HepG2 (cell line): ENCODE data around the gene GRB2. TPM values are rescaled to one million over a fixed set of nuclear protein-coding genes. Genes with fewer than 3 reads are reported as not detected.

Experiments
- ATRX ChIP-seq: sonication (generic); formaldehyde crosslinking; IDR thresholded peaks from 2 replicates; pipeline ENCODE4 v1.4.0; 2020; ENCODE audit warnings: missing genetic modification reagents, borderline replicate concordance
- FLYWCH1 ChIP-seq: sonication (generic); formaldehyde crosslinking; IDR thresholded peaks from 2 replicates; pipeline ENCODE4 v1.8.1; 2023; ENCODE audit warnings: mild to moderate bottlenecking, missing genetic modification reagents
- KAT7 ChIP-seq: IDR thresholded peaks from 2 replicates; pipeline ENCODE4 v1.6.1; 2018; ENCODE audit warnings: borderline replicate concordance, missing compliant biosample characterization
- MAFF ChIP-seq: IDR thresholded peaks from 2 replicates; pipeline ENCODE4 v1.6.1; 2011; ENCODE audit warnings: low read depth, low read length, improper control_type of control experiment
- MEF2D ChIP-seq: sonication (generic); formaldehyde crosslinking; IDR thresholded peaks from 2 replicates; pipeline ENCODE4 v1.5.1; 2020; ENCODE audit warnings: mild to moderate bottlenecking, missing genetic modification reagents
- NKX3-1 ChIP-seq: sonication (generic); formaldehyde crosslinking; IDR thresholded peaks from 2 replicates; pipeline ENCODE4 v1.5.0; 2020; ENCODE audit warnings: missing genetic modification reagents
- NONO ChIP-seq, 2 experiments: fragments of 450-650 bp in 1 of 2; sonication (generic) in 1 of 2; formaldehyde crosslinking in 1 of 2; IDR thresholded peaks in 1 of 2; conservative IDR thresholded peaks in 1 of 2; 2 replicates each; pipeline versions ENCODE4 v1.6.1 to v1.8.0; 2017 to 2022; ENCODE audit warnings: mild to moderate bottlenecking in 1 of 2, missing genetic modification reagents in 1 of 2, moderate library complexity in 1 of 2
- PHF8 ChIP-seq: sonication (generic); formaldehyde crosslinking; IDR thresholded peaks from 2 replicates; pipeline ENCODE4 v1.5.0; 2020; ENCODE audit warnings: missing genetic modification reagents
- TAF1 ChIP-seq: sonication (generic); formaldehyde crosslinking; IDR thresholded peaks from 2 replicates; pipeline ENCODE4 v1.4.0; 2020; ENCODE audit warnings: missing genetic modification reagents
- TBX3 ChIP-seq: fragments of 450-650 bp; IDR thresholded peaks from 2 replicates; pipeline ENCODE4 v1.6.1; 2017; ENCODE audit warnings: antibody characterized with exemption, mild to moderate bottlenecking, inconsistent platforms, borderline replicate concordance
- TCF12 ChIP-seq, 2 experiments: fragments of 450-650 bp in 1 of 2; sonication (generic) in 1 of 2; formaldehyde crosslinking in 1 of 2; IDR thresholded peaks; 2 replicates each; pipeline versions ENCODE4 v1.6.1 to v1.8.0; 2017 to 2022; ENCODE audit warnings: antibody characterized with exemption in 1 of 2, mild to moderate bottlenecking in 1 of 2, missing genetic modification reagents in 1 of 2, moderate library complexity in 1 of 2
- THYN1 ChIP-seq: sonication (generic); formaldehyde crosslinking; IDR thresholded peaks from 2 replicates; pipeline ENCODE4 v1.8.1; 2023; ENCODE audit warnings: low read depth, mild to moderate bottlenecking, moderate library complexity, missing genetic modification reagents, borderline replicate concordance
- ZNF224 ChIP-seq: sonication (generic); formaldehyde crosslinking; IDR thresholded peaks from 2 replicates; pipeline ENCODE4 v1.5.0; 2020; ENCODE audit warnings: mild to moderate bottlenecking, missing genetic modification reagents
- ZNF282 ChIP-seq: fragments of 450-650 bp; IDR thresholded peaks from 2 replicates; pipeline ENCODE4 v1.6.1; 2018; ENCODE audit not compliant: partially characterized antibody
- polyA plus RNA-seq, 8 experiments: library from polyadenylated mRNA; depleted of rRNA in 3 of 8; stranded (reverse) in 7 of 8; unstranded in 1 of 8; fragments of >200 nt; fragmentation: Illumina TruSeq in 4 of 8; extraction: Trizol in 4 of 8; gene quantifications; 2 replicates each; pipeline versions ENCODE4 v1.2.1 to v1.2.3, GENCODE V29; 2011 to 2016; ENCODE audit warnings: low read depth in 4 of 8, missing spikeins in 1 of 8, mixed read lengths in 1 of 8; ENCODE audit not compliant: insufficient read depth in 1 of 8
- total RNA-seq, 5 experiments: library from RNA; depleted of rRNA; stranded (reverse); fragments of >200 nt; fragmentation: Illumina TruSeq; extraction: Trizol; gene quantifications; 2 replicates each; pipeline ENCODE4 v1.2.3, GENCODE V29; 2016; ENCODE audit warnings: low read depth in 1 of 5
- TF ChIP-seq, protein P1 (sequence below), 2 experiments: sonication (generic) in 1 of 2; formaldehyde crosslinking in 1 of 2; IDR thresholded peaks; 2 replicates each; pipeline versions ENCODE4 v1.4.0 to v1.6.1; 2016 to 2020; ENCODE audit warnings: borderline replicate concordance in 1 of 2, low read depth in 1 of 2, mild to moderate bottlenecking in 1 of 2, missing genetic modification reagents in 1 of 2
- TF ChIP-seq, protein P2 (sequence below): IDR thresholded peaks from 2 replicates; pipeline ENCODE4 v1.6.1; 2016; ENCODE audit warnings: missing biosample characterization, missing genetic modification reagents, low read depth
- TF ChIP-seq, protein P3 (sequence below), 2 experiments: sonication (generic) in 1 of 2; formaldehyde crosslinking in 1 of 2; IDR thresholded peaks; 2 replicates each; pipeline versions ENCODE4 v1.5.1 to v1.6.1; 2011 to 2020; ENCODE audit warnings: borderline replicate concordance in 1 of 2, low read depth in 1 of 2, low read length in 1 of 2, mild to moderate bottlenecking in 1 of 2, missing genetic modification reagents in 1 of 2, moderate library complexity in 1 of 2
- TF ChIP-seq, protein P4 (sequence below): sonication (generic); formaldehyde crosslinking; IDR thresholded peaks from 2 replicates; pipeline ENCODE4 v1.5.0; 2020; ENCODE audit warnings: missing genetic modification reagents, mild to moderate bottlenecking, borderline replicate concordance

GRB2 gene
- total and polyA plus RNA-seq, 2 of the 13 experiments (the other 11 are each of a cell fraction or from before 2014, with no cell fraction given), result 84.6 to 92.3 TPM

DNA sequence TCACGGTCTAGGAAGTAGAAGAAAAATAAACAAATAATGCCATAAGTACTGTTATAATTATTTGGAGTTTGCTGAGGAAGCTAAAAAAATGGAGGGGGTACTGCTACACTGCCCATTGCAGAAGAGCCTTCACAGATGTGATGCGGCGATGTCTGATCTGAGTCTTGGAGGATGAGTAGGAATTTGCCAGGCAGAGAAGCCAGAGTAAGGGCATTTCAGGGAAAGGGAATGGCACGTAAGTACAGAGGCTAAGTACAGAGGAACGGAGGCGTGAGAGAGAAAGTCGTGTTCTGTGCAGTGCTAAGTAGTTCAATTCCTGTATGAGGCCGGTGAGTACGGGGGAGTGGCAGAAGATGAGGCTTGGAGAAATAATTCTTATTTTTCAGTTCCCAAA lies 741 bp upstream of the GRB2 start (continued):
- TF ChIP-seq, protein P1, sequence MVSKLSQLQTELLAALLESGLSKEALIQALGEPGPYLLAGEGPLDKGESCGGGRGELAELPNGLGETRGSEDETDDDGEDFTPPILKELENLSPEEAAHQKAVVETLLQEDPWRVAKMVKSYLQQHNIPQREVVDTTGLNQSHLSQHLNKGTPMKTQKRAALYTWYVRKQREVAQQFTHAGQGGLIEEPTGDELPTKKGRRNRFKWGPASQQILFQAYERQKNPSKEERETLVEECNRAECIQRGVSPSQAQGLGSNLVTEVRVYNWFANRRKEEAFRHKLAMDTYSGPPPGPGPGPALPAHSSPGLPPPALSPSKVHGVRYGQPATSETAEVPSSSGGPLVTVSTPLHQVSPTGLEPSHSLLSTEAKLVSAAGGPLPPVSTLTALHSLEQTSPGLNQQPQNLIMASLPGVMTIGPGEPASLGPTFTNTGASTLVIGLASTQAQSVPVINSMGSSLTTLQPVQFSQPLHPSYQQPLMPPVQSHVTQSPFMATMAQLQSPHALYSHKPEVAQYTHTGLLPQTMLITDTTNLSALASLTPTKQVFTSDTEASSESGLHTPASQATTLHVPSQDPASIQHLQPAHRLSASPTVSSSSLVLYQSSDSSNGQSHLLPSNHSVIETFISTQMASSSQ (IDR thresholded peaks at IDR 0.05; ENCODE audit: low read depth), result no peak
- TF ChIP-seq, protein P1 (CRISPR knock-in tag; IDR thresholded peaks at IDR 0.05; ENCODE audit: borderline replicate concordance), result no peak
- TF ChIP-seq PHF8 (CRISPR knock-in tag), result no peak
- TF ChIP-seq, protein P2, sequence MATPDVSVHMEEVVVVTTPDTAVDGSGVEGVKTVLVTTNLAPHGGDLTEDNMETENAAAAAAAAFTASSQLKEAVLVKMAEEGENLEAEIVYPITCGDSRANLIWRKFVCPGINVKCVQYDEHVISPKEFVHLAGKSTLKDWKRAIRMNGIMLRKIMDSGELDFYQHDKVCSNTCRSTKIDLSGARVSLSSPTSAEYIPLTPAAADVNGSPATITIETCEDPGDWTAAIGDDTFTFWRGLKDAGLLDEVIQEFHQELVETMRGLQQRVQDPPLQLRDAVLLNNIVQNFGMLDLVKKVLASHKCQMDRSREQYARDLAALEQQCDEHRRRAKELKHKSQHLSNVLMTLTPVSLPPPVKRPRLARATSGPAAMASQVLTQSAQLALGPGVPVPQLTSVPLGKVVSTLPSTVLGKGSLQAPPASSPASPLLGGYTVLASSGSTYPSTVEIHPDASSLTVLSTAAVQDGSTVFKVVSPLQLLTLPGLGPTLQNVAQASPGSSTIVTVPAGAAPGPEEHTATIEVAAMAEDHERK (CRISPR knock-in tag), result peak; percentile 15; the same call in 1 of the 2 replicates
- no peak for TF ChIP-seq TBX3
- TF ChIP-seq NONO (IDR thresholded peaks at IDR 0.05), result no peak
- TF ChIP-seq NONO (CRISPR knock-in tag; conservative IDR thresholded peaks at IDR 0.05), result no peak
- no peak for TF ChIP-seq TCF12 (IDR thresholded peaks at IDR 0.05)
- TF ChIP-seq TCF12 (CRISPR knock-in tag; IDR thresholded peaks at IDR 0.05), result no peak
- TF ChIP-seq, protein P3, sequence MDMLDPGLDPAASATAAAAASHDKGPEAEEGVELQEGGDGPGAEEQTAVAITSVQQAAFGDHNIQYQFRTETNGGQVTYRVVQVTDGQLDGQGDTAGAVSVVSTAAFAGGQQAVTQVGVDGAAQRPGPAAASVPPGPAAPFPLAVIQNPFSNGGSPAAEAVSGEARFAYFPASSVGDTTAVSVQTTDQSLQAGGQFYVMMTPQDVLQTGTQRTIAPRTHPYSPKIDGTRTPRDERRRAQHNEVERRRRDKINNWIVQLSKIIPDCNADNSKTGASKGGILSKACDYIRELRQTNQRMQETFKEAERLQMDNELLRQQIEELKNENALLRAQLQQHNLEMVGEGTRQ (IDR thresholded peaks at IDR 0.05; ENCODE audit: low read depth, low read length), result no peak
- TF ChIP-seq, protein P3 (CRISPR knock-in tag; IDR thresholded peaks at IDR 0.05; ENCODE audit: borderline replicate concordance), result 0 out of 2 replicates have a peak, but pooled peaks have one; percentile 4
- TF ChIP-seq TAF1 (CRISPR knock-in tag), result no peak
- TF ChIP-seq ZNF282, result no peak
- TF ChIP-seq ZNF224 (CRISPR knock-in tag), result no peak
- no peak for TF ChIP-seq ATRX (CRISPR knock-in tag)
- TF ChIP-seq KAT7 (CRISPR knock-in tag), result 0 out of 2 replicates have a peak, but pooled peaks have one; percentile 22
- no peak for TF ChIP-seq THYN1 (CRISPR knock-in tag)
- no peak for TF ChIP-seq NKX3-1 (CRISPR knock-in tag)
- TF ChIP-seq MEF2D (CRISPR knock-in tag), result no peak
- TF ChIP-seq FLYWCH1, result no peak
- TF ChIP-seq, protein P4, sequence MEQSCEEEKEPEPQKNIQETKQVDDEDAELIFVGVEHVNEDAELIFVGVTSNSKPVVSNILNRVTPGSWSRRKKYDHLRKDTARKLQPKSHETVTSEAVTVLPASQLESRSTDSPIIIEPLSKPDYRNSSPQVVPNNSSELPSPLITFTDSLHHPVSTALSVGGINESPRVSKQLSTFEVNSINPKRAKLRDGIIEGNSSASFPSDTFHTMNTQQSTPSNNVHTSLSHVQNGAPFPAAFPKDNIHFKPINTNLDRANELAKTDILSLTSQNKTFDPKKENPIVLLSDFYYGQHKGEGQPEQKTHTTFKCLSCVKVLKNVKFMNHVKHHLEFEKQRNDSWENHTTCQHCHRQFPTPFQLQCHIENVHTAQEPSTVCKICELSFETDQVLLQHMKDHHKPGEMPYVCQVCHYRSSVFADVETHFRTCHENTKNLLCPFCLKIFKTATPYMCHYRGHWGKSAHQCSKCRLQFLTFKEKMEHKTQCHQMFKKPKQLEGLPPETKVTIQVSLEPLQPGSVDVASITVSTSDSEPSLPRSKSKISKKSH (CRISPR knock-in tag), result no peak
- TF ChIP-seq MAFF, result peak; percentile 42; the same call in 1 of the 2 replicates
